Ecto neural progenitor cell (in vitro differentiated cells): ENCODE results near the gene SLITRK2.

Experiments used
- DNase-seq: peaks from one replicate; pipeline ENCODE4 v3.0.0-alpha.2; 2018; ENCODE audit warnings: low spot score

SLITRK2 gene

DNA sequence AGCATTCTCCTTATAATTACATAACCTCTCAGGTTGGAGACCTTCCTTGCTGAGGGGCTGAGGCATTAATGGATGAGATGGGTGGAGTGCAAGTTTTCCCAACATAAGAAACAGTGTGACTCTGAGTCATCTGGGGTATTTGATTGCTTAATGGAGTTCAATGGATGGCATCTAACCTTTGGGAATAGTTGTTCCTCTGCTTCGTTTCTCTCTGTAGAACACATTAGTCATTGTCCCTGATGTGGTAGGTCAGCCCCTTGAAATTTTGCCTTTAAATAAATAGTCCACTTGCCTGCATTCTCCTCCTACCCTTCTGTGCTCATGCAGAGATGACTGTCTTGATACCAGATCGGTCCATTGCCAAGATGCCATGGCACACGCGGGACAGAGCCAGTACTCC lies 38.6 kb downstream of the SLITRK2 start:
- DNase-seq = no peak

GRCh38 chrX:145861818-145862217 lies 44.2 kb downstream of the SLITRK2 start:
- DNase-seq = no peak

- DNase-seq = no peak
Measured at GRCh38 chrX:145865082-145865481, 47.5 kb downstream of the SLITRK2 start.
